ENCODE data around the gene PARD3B. TPM values are rescaled to one million over a fixed set of nuclear protein-coding genes. Genes with fewer than 3 reads are reported as not detected.

Gene PARD3B
- total RNA-seq, 1 experiment from 2014 or later: 7.6 TPM

DNA sequence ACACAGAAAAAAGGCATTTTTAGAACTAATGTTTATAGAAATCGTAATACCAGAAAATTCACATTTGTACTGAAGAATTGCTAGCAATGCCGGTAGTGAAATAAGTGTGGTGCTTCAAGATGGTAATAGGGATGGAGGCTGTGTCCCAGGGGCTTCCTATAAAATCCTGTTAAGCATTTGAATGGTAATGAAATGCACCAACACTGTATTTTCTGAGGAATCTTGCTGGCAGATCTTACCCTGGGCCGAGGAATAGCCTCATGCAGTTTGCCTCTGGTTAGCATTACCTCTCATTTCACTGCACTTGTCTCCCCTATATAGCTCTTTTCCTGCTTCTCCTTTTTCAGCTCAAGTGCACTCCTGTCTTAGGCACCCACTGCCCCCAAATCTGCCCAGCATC lies 635.5 kb downstream of the PARD3B start:
- H2AFZ ChIP-seq: no peak overlapping the region
- H3K4me2 ChIP-seq: no peak overlapping the region
- CTCF ChIA-PET: no interaction called here
- H3K79me2 ChIP-seq (ENCODE audit: low read depth): no peaks in the 10 kb centered on the region
- no peaks in the 10 kb centered on the region for H3K9me3 ChIP-seq (ENCODE audit: insufficient read depth, low read depth)
- no peaks in the 10 kb centered on the region for H3K36me3 ChIP-seq (ENCODE audit: low read depth)
- BruUV-seq (replicated peaks): no TSS peak
- no peaks in the 10 kb centered on the region for H3K4me1 ChIP-seq (replicated peaks; ENCODE audit: insufficient read depth)
- no peak for DNase-seq
- POLR2A ChIA-PET (ENCODE audit: unreplicated experiment): no interaction called here
- no peaks in the 10 kb centered on the region for H3F3A ChIP-seq (ENCODE audit: insufficient read depth, low read depth)
- no peak for TF ChIP-seq EZH2 (IDR thresholded peaks at IDR 0.05; ENCODE audit: low read depth)
- no peak for TF ChIP-seq CTCF (conservative IDR thresholded peaks at IDR 0.05)
- H4K20me1 ChIP-seq (ENCODE audit: insufficient read depth): no peaks in the 10 kb centered on the region
- H3K9me2 ChIP-seq (ENCODE audit: insufficient read depth): no peaks in the 10 kb centered on the region
- H3K27me3 ChIP-seq (ENCODE audit: insufficient read depth, low read depth): no peaks in the 10 kb centered on the region
- no peak overlapping the region for H3K27ac ChIP-seq
- intact Hi-C loops (cut with micrococcal nuclease; ENCODE audit: unreplicated experiment): no loop called here
- no peak overlapping the region for H3K4me3 ChIP-seq

DNA sequence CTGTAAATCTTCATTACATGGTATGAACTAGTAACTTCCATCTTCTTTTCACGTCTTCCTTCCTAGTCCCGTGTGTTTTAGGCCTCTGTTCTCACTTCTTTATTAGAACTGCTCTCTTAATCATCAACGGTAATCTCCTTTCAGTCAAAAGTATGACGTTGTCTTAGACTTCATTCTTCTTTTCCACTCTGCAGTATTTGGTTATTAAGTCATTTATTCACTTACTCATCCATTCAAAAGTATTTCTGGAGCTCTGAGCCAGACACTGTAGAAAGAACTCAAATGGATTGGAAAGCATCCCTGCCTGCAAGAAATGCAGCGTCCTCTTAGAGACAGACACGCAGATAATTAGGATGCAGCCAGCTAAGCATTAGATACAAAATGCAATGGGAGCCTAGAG lies 642.5 kb downstream of the PARD3B start:
- H3K4me2 ChIP-seq: no peak overlapping the region

DNA sequence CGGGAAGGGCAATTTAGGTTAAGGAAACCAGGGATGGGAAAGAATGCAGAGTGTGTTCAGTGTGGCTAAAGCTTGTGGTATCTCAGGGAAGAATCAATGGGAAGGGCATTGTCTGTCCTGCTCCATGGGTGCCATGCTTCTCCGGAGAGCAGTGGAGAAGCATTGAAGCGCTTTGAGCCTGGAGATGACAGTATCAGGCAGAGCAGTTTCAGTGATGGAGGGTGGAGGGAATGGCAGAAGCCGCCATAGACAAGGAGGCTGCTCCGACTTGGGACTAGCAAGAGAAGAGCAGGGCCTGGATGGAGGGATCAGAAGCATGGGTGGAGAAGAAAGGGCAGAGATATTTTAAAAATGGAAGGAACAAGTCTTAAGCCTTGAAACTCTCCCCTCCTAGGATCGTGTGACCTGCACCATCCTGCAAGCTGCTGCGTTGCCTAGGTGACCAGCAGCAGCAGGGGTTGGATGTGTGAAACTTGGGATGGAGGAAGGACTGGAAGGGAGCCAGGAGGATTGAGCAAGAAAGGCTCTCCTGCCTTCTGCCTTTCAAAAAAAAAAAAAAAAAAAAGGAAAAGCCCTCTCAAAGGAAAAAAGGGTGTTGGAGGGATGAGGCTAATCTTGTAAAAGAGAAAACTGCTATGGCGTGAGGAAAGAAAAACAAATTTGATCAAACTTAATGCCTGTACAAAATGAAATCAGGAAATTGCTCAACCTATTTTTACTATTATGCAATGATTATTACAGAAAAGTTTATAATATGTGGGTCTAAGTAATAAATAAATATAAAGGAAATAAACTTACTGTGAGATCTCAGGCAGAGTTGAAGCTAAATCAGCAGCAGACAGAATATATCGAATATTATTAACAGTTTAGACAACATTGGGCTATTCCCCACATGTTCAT lies 643.2 kb downstream of the PARD3B start:
- Histone ChIP-seq H3K36me3 (ENCODE audit: low read depth) (no peaks in the 10 kb centered on the region), H3K4me1 (replicated peaks; ENCODE audit: insufficient read depth) (no peaks in the 10 kb centered on the region), H2AFZ (no peak overlapping the region), H3K9me3 (ENCODE audit: insufficient read depth, low read depth) (no peaks in the 10 kb centered on the region), H3K4me3 (no peak overlapping the region), H3K27ac (no peak overlapping the region), H3K4me2 (no peak overlapping the region), H3F3A (ENCODE audit: insufficient read depth, low read depth) (no peaks in the 10 kb centered on the region), H3K27me3 (ENCODE audit: insufficient read depth, low read depth) (no peaks in the 10 kb centered on the region), H3K79me2 (ENCODE audit: low read depth) (no peaks in the 10 kb centered on the region), H4K20me1 (ENCODE audit: insufficient read depth) (no peaks in the 10 kb centered on the region), H3K9me2 (ENCODE audit: insufficient read depth) (no peaks in the 10 kb centered on the region)
- POLR2A ChIA-PET (ENCODE audit: unreplicated experiment): no interaction called here
- DNase-seq: no peak
- TF ChIP-seq CTCF (conservative IDR thresholded peaks at IDR 0.05): no peak
- no peak for TF ChIP-seq EZH2 (IDR thresholded peaks at IDR 0.05; ENCODE audit: low read depth)
- BruUV-seq (replicated peaks): no TSS peak
- intact Hi-C loops (cut with micrococcal nuclease; ENCODE audit: unreplicated experiment): no loop called here
- CTCF ChIA-PET: no interaction called here

More for the DNA sequence above, 642.5 kb downstream of the PARD3B start:
- ChIA-PET CTCF (no interaction called here), POLR2A (ENCODE audit: unreplicated experiment) (no interaction called here)
- H3K27me3 ChIP-seq (ENCODE audit: insufficient read depth, low read depth): no peaks in the 10 kb centered on the region
- no peak for TF ChIP-seq CTCF (conservative IDR thresholded peaks at IDR 0.05)
- TF ChIP-seq EZH2 (IDR thresholded peaks at IDR 0.05; ENCODE audit: low read depth): no peak
- no peak overlapping the region for H3K4me3 ChIP-seq
- intact Hi-C loops (cut with micrococcal nuclease; ENCODE audit: unreplicated experiment): no loop called here
- no peaks in the 10 kb centered on the region for H4K20me1 ChIP-seq (ENCODE audit: insufficient read depth)
- no peaks in the 10 kb centered on the region for H3K79me2 ChIP-seq (ENCODE audit: low read depth)
- BruUV-seq (replicated peaks): no TSS peak
- H2AFZ ChIP-seq: no peak overlapping the region
- no peaks in the 10 kb centered on the region for H3K9me3 ChIP-seq (ENCODE audit: insufficient read depth, low read depth)
- no peak overlapping the region for H3K27ac ChIP-seq
- H3K36me3 ChIP-seq (ENCODE audit: low read depth): no peaks in the 10 kb centered on the region
- H3F3A ChIP-seq (ENCODE audit: insufficient read depth, low read depth): no peaks in the 10 kb centered on the region
- H3K4me1 ChIP-seq (replicated peaks; ENCODE audit: insufficient read depth): no peaks in the 10 kb centered on the region
- no peak for DNase-seq
- H3K9me2 ChIP-seq (ENCODE audit: insufficient read depth): no peaks in the 10 kb centered on the region

Measured in PC-9 (cell line).